IMR-90 (cell line): ENCODE measurements around the gene PPM1A. TPM values are rescaled to one million over a fixed set of nuclear protein-coding genes. Genes with fewer than 3 reads are reported as not detected.
A peak's percentile ranks its signal among the peaks of the same experiment; 100 is the strongest.

Experiments used
- ATAC-seq: fragments of 200-7000 bp; cut with Tn5 transposase; 2 replicates; pipeline ENCODE4 v1.9.1; 2020; ENCODE audit warnings: low read depth, mild to moderate bottlenecking, moderate library complexity
- BruUV-seq: library from RNA; stranded (reverse); fragments of 400-500 nt; replicated peaks from 2 replicates; lab custom pipeline; 2021; lab: Mats Ljungman, UMichigan
- CTCF ChIA-PET: fragments of 300-600 bp; formaldehyde crosslinking; extraction: SDS; loops from one replicate; lab custom pipeline; 2021; ENCODE audit warnings: antibody characterized with exemption; lab: Yijun Ruan, JAX
- POLR2A ChIA-PET: fragments of 300-600 bp; sonication (Branson Sonifier 250); formaldehyde crosslinking; loops from one replicate; lab custom pipeline; 2022; ENCODE audit warnings: antibody characterized with exemption; ENCODE audit not compliant: unreplicated experiment; lab: Charles Lee
- DNase-seq: peaks from one replicate; pipeline ENCODE4 v3.0.0; 2013
- H2AFZ ChIP-seq: replicated peaks from 2 replicates; pipeline ENCODE3; 2013; ENCODE audit warnings: low read length, mild to moderate bottlenecking; ENCODE audit not compliant: poor library complexity
- H2AK5ac ChIP-seq: 2 replicates; pipeline ENCODE4 v1.6.1; 2013; ENCODE audit warnings: low read depth, low read length, inconsistent platforms
- H2AK9ac ChIP-seq: replicated peaks from 2 replicates; pipeline ENCODE3; 2013; ENCODE audit warnings: mild to moderate bottlenecking, low read depth, low read length, moderate library complexity; ENCODE audit not compliant: poor library complexity
- H2BK120ac ChIP-seq: 2 replicates; pipeline ENCODE4 v1.6.1; 2013; ENCODE audit warnings: low read depth, low read length, inconsistent platforms
- H2BK15ac ChIP-seq: 3 replicates; pipeline ENCODE4 v1.6.1; 2013; ENCODE audit warnings: low read depth, low read length, inconsistent platforms
- H2BK20ac ChIP-seq: 2 replicates; pipeline ENCODE4 v1.6.1; 2013; ENCODE audit warnings: low read depth, mild to moderate bottlenecking, inconsistent platforms, low read length, moderate library complexity
- H2BK5ac ChIP-seq: 2 replicates; pipeline ENCODE4 v1.6.1; 2013; ENCODE audit warnings: mild to moderate bottlenecking, low read depth, low read length, inconsistent platforms; ENCODE audit not compliant: poor library complexity, severe bottlenecking
- H3K14ac ChIP-seq: replicated peaks from 2 replicates; pipeline ENCODE4 v1.6.1; 2013; ENCODE audit warnings: low read depth, low read length, inconsistent platforms
- H3K18ac ChIP-seq: 2 replicates; pipeline ENCODE4 v1.6.1; 2013; ENCODE audit warnings: low read depth, low read length, control low read depth
- H3K23ac ChIP-seq: 2 replicates; pipeline ENCODE4 v1.6.1; 2013; ENCODE audit warnings: low read depth, low read length, inconsistent platforms
- H3K27ac ChIP-seq: 2 replicates; pipeline ENCODE4 v1.5.1; 2013; ENCODE audit warnings: mild to moderate bottlenecking, control low read depth, low read length; ENCODE audit not compliant: insufficient read depth
- H3K27me3 ChIP-seq: 2 replicates; pipeline ENCODE4 v1.6.1; 2013; ENCODE audit warnings: low read length; ENCODE audit not compliant: control insufficient read depth, insufficient read depth
- H3K36me3 ChIP-seq: 2 replicates; pipeline ENCODE4 v1.6.1; 2013; ENCODE audit warnings: low read length, mixed read lengths; ENCODE audit not compliant: control insufficient read depth, insufficient read depth
- H3K4ac ChIP-seq: 2 replicates; pipeline ENCODE4 v1.6.1; 2013; ENCODE audit warnings: low read depth, low read length, inconsistent platforms
- H3K4me1 ChIP-seq: 2 replicates; pipeline ENCODE4 v1.6.1; 2013; ENCODE audit warnings: low read length, mixed read lengths; ENCODE audit not compliant: control insufficient read depth, insufficient read depth
- H3K4me2 ChIP-seq: 2 replicates; pipeline ENCODE4 v1.6.1; 2013; ENCODE audit warnings: low read depth, mild to moderate bottlenecking, control low read depth, low read length, moderate library complexity
- H3K4me3 ChIP-seq: 2 replicates; pipeline ENCODE4 v1.5.1; 2013; ENCODE audit warnings: low read depth, mild to moderate bottlenecking, control low read depth, low read length, moderate library complexity; ENCODE audit not compliant: insufficient read depth
- H3K56ac ChIP-seq: 2 replicates; pipeline ENCODE4 v1.6.1; 2013; ENCODE audit warnings: low read length, inconsistent platforms; ENCODE audit not compliant: insufficient read depth; ENCODE audit errors: extremely low read depth
- H3K79me1 ChIP-seq, 2 experiments: 2 replicates each; pipeline ENCODE4 v1.6.1; 2013; ENCODE audit warnings: low read length in 2 of 2, inconsistent platforms in 1 of 2, low read depth in 1 of 2
- H3K9ac ChIP-seq: 2 replicates; pipeline ENCODE4 v1.6.1; 2013; ENCODE audit warnings: low read depth, low read length, control low read depth
- H3K9me1 ChIP-seq: 2 replicates; pipeline ENCODE4 v1.6.1; 2013; ENCODE audit warnings: low read length, inconsistent platforms; ENCODE audit not compliant: insufficient read depth
- H3K9me3 ChIP-seq: 2 replicates; pipeline ENCODE4 v1.6.1; 2013; ENCODE audit warnings: low read length; ENCODE audit not compliant: control insufficient read depth, insufficient read depth
- H4K20me1 ChIP-seq: 2 replicates; pipeline ENCODE4 v1.6.1; 2013; ENCODE audit warnings: low read length, inconsistent platforms; ENCODE audit not compliant: insufficient read depth
- H4K5ac ChIP-seq: 2 replicates; pipeline ENCODE4 v1.6.1; 2013; ENCODE audit warnings: mild to moderate bottlenecking, low read depth, low read length, control low read depth
- H4K8ac ChIP-seq, 2 experiments: 2 replicates each; pipeline ENCODE4 v1.6.1; 2013; ENCODE audit warnings: low read depth in 2 of 2, low read length in 2 of 2, control low read depth in 1 of 2, inconsistent platforms in 1 of 2
- H4K91ac ChIP-seq: 2 replicates; pipeline ENCODE4 v1.6.1; 2013; ENCODE audit warnings: low read depth, low read length, inconsistent platforms; ENCODE audit not compliant: insufficient read depth
- BHLHE40 ChIP-seq: fragments of 150-350 bp; IDR thresholded peaks from 2 replicates; pipeline ENCODE4 v1.6.1; 2016; ENCODE audit warnings: mild to moderate bottlenecking, low read depth, low read length
- CEBPB ChIP-seq: IDR thresholded peaks from 2 replicates; pipeline ENCODE4 v1.6.1; 2012; ENCODE audit warnings: low read depth, low read length, improper control_type of control experiment
- FOS ChIP-seq: fragments of 150-350 bp; IDR thresholded peaks from 2 replicates; pipeline ENCODE4 v1.6.1; 2016; ENCODE audit warnings: low read depth, low read length
- MAFK ChIP-seq: IDR thresholded peaks from 2 replicates; pipeline ENCODE4 v1.6.1; 2012; ENCODE audit warnings: low read depth, low read length, improper control_type of control experiment
- MAZ ChIP-seq: IDR thresholded peaks from 2 replicates; pipeline ENCODE4 v1.6.1; 2012; ENCODE audit warnings: low read depth, mild to moderate bottlenecking, low read length, improper control_type of control experiment, moderate library complexity, borderline replicate concordance
- MXI1 ChIP-seq: IDR thresholded peaks from 2 replicates; pipeline ENCODE4 v1.6.1; 2012; ENCODE audit warnings: low read depth, mild to moderate bottlenecking, low read length, moderate library complexity, borderline replicate concordance
- POLR2A ChIP-seq: IDR thresholded peaks from 2 replicates; pipeline ENCODE4 v1.6.1; 2012; ENCODE audit warnings: mild to moderate bottlenecking, low read depth, low read length
- RAD21 ChIP-seq: IDR thresholded peaks from 2 replicates; pipeline ENCODE4 v1.6.1; 2012; ENCODE audit warnings: low read length, improper control_type of control experiment
- RCOR1 ChIP-seq: IDR thresholded peaks from 2 replicates; pipeline ENCODE4 v1.6.1; 2012; ENCODE audit warnings: mild to moderate bottlenecking, low read length, improper control_type of control experiment; ENCODE audit not compliant: insufficient replicate concordance
- RFX5 ChIP-seq: IDR thresholded peaks from 2 replicates; pipeline ENCODE4 v1.8.0; 2012; ENCODE audit warnings: low read depth, mild to moderate bottlenecking, low read length, moderate library complexity
- SMC3 ChIP-seq: fragments of 150-350 bp; IDR thresholded peaks from 2 replicates; pipeline ENCODE4 v1.6.1; 2016; ENCODE audit warnings: low read depth, mild to moderate bottlenecking, antibody characterized with exemption, low read length, moderate library complexity
- WGBS, 2 experiments: methylation state at CpG; one replicate each; pipeline versions ENCODE4 v1.1.5 to v1.1.7; 2013; ENCODE audit warnings: missing lambda C conversion rate in 2 of 2; ENCODE audit not compliant: insufficient read length in 1 of 2; ENCODE audit errors: extremely low coverage in 2 of 2; 5-methylcytosine and 5-hydroxymethylcytosine counted together
- dilution Hi-C: fragments of 300-500 bp; cut with HindIII; formaldehyde crosslinking; loops from one replicate; pipeline ENCODE4 v1.14.3; 2018; ENCODE audit warnings: low sequenced_read_pairs; ENCODE audit not compliant: unreplicated experiment
- in situ Hi-C: fragments of 300-500 bp; cut with MboI; formaldehyde crosslinking; loops from 3 replicates; pipeline ENCODE4 v1.14.3; 2019; ENCODE audit warnings: low sequenced_read_pairs, inconsistent platforms, mixed read lengths
- intact Hi-C: fragments of 100-400 bp; cut with micrococcal nuclease; formaldehyde crosslinking; loops from 2 replicates; pipeline ENCODE4 v1.10.0; 2022
- polyA plus RNA-seq, 3 experiments: library from polyadenylated mRNA; depleted of rRNA; stranded (reverse); fragments of >200 nt; gene quantifications; 2 replicates each; pipeline ENCODE4 v1.2.3, GENCODE V29; 2012; ENCODE audit warnings: low replicate concordance in 1 of 3
- total RNA-seq: library from RNA; depleted of rRNA; stranded (reverse); fragments of >200 nt; gene quantifications from 2 replicates; pipeline ENCODE4 v1.2.3, GENCODE V29; 2012
- TF ChIP-seq, protein P1 (sequence below): fragments of 150-350 bp; IDR thresholded peaks from 2 replicates; pipeline ENCODE4 v1.6.1; 2017; ENCODE audit warnings: mild to moderate bottlenecking, antibody characterized with exemption, low read length, low read depth
- TF ChIP-seq, protein P2 (sequence below): conservative IDR thresholded peaks from 2 replicates; pipeline ENCODE4 v1.5.1; 2012; ENCODE audit warnings: mild to moderate bottlenecking, low read depth, low read length, improper control_type of control experiment

Gene PPM1A
- total and polyA plus RNA-seq, 2 of the 4 experiments (the other 2 are of a cell fraction) = 14.3 to 15.1 TPM

DNA sequence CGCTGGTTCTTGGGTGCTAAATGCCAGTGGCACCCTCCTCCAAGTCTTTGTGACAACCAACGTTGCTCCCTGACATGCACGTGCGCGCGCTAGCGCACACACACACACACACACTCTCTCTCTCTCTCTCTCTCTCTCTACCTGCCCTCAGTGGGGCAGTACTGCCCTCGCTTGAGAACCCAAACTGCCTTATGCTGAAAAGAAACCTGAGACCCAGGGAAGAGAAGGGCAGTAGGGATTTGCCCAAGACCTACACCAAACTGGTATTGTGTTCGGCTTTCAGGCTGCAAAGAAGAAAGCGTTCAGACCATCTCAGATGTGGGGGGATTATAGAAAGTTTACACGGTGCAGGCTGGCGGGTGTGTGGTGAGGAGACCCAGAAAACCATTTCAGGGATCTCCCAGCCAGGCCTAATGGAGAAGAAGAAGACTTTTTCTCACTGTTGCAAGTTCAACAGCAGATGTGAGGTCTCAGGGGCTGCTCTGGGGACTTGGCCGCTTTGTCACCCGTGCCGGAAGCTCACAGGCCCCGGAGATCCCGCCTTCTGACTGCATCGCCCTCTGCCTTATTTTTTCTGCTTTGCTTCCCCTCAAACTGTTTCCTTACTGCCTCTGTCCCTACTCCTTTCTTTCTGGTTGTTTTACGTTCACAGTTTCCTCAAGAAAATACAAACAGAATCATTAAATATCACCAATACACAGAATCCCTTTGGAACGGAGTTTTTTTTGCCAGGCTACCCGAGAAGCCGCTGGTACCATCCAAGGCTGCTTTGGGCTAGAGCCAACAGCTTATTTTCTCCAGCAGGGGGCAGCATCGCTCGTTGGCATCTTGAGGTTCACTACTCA lies 82.4 kb downstream of the PPM1A start:
- peak overlapping the region; percentile 91 for H2AFZ ChIP-seq
- no peak overlapping the region for H2BK120ac ChIP-seq
- peak overlapping the region in 1 of 2 experiments; percentile 64; a peak in 2 of 4 replicates for H4K8ac ChIP-seq
- H3K27ac ChIP-seq = no peak overlapping the region
- peaks cover 28% of the 10 kb centered on the region for H3K27me3 ChIP-seq
- H3K4me3 ChIP-seq = peak overlapping the region; percentile 36
- ATAC-seq = peak; percentile 72
- WGBS, 2 experiments = 3% methylated on average over 10 of the region's 24 CpGs; no CpG with 5 or more reads in 1 of the 2 experiments
- no peaks in the 10 kb centered on the region for H3K79me1 ChIP-seq
- intact Hi-C loops = loop anchor here (5.0 kb wide), 2 partner anchors 79 to 956 kb away; no protein-coding TSS in a partner anchor
- H4K5ac ChIP-seq = no peak overlapping the region; the same call in 1 of the 2 replicates
- H4K91ac ChIP-seq = no peak overlapping the region
- no peaks in the 10 kb centered on the region for H4K20me1 ChIP-seq
- dilution Hi-C loops = no loop called here
- peak overlapping the region; percentile 52 for H3K9ac ChIP-seq
- H3K4me1 ChIP-seq = no peaks in the 10 kb centered on the region; the same call in 1 of the 2 replicates
- peak; percentile 37 for DNase-seq
- H3K18ac ChIP-seq = no peak overlapping the region
- H2BK15ac ChIP-seq = no peak overlapping the region
- ChIA-PET CTCF (interaction anchor here (0.6 to 1.2 kb wide), 8 partner anchors 13 to 960 kb away, joined by 3 to 6 read pairs (median 3); no protein-coding TSS in a partner anchor), POLR2A (interaction anchor here (0.5 kb wide), 1 partner anchor 82 kb away, joined by 5 read pairs; the partner anchor contains the start of gene PPM1A)
- no peak overlapping the region for H2AK5ac ChIP-seq
- BruUV-seq = no TSS peak
- H3K4ac ChIP-seq = 0 out of 2 replicates have a peak overlapping the region, but pooled peaks have one; percentile 5
- no peak overlapping the region for H2BK5ac ChIP-seq
- peak overlapping the region; percentile 83 for H3K4me2 ChIP-seq
- no peak overlapping the region for H3K23ac ChIP-seq
- H3K14ac ChIP-seq = 0 out of 2 replicates have a peak overlapping the region, but pooled peaks have one; percentile 6
- peak overlapping the region; percentile 20 for H2AK9ac ChIP-seq
- H3K9me3 ChIP-seq = no peaks in the 10 kb centered on the region
- no peaks in the 10 kb centered on the region for H3K36me3 ChIP-seq
- H3K56ac ChIP-seq = no peak overlapping the region
- no peak overlapping the region for H2BK20ac ChIP-seq
- no peaks in the 10 kb centered on the region for H3K9me1 ChIP-seq
- in situ Hi-C loops = loop anchor here (25.0 kb wide), 1 partner anchor 706 kb away; no protein-coding TSS in a partner anchor
- TF ChIP-seq CEBPB = no peak
- TF ChIP-seq RAD21 = peak; percentile 48
- peak; percentile 37 for TF ChIP-seq SMC3
- TF ChIP-seq POLR2A = no peak
- TF ChIP-seq RCOR1 = no peak
- TF ChIP-seq MXI1 = no peak
- TF ChIP-seq, protein P1, sequence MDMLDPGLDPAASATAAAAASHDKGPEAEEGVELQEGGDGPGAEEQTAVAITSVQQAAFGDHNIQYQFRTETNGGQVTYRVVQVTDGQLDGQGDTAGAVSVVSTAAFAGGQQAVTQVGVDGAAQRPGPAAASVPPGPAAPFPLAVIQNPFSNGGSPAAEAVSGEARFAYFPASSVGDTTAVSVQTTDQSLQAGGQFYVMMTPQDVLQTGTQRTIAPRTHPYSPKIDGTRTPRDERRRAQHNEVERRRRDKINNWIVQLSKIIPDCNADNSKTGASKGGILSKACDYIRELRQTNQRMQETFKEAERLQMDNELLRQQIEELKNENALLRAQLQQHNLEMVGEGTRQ = no peak
- peak; percentile 66 for TF ChIP-seq BHLHE40
- no peak for TF ChIP-seq FOS
- no peak for TF ChIP-seq MAFK
- TF ChIP-seq, protein P2, sequence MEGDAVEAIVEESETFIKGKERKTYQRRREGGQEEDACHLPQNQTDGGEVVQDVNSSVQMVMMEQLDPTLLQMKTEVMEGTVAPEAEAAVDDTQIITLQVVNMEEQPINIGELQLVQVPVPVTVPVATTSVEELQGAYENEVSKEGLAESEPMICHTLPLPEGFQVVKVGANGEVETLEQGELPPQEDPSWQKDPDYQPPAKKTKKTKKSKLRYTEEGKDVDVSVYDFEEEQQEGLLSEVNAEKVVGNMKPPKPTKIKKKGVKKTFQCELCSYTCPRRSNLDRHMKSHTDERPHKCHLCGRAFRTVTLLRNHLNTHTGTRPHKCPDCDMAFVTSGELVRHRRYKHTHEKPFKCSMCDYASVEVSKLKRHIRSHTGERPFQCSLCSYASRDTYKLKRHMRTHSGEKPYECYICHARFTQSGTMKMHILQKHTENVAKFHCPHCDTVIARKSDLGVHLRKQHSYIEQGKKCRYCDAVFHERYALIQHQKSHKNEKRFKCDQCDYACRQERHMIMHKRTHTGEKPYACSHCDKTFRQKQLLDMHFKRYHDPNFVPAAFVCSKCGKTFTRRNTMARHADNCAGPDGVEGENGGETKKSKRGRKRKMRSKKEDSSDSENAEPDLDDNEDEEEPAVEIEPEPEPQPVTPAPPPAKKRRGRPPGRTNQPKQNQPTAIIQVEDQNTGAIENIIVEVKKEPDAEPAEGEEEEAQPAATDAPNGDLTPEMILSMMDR = peak; percentile 62
- no peak for TF ChIP-seq RFX5
- TF ChIP-seq MAZ = no peak
